Kidney epithelial cell (primary cell): ENCODE data around the gene FLNB. TPM values are rescaled to one million over a fixed set of nuclear protein-coding genes. Genes with fewer than 3 reads are reported as not detected.

Source experiments
- DNase-seq: peaks from one replicate; pipeline ENCODE4 v3.0.0-alpha.2; 2010; ENCODE audit warnings: low read depth
- H3K27me3 ChIP-seq: 2 replicates; pipeline ENCODE4 v1.6.0; 2011; ENCODE audit warnings: low read length; ENCODE audit not compliant: control insufficient read depth, insufficient read depth
- H3K36me3 ChIP-seq: 2 replicates; pipeline ENCODE4 v1.5.1; 2011; ENCODE audit warnings: low read length; ENCODE audit not compliant: control insufficient read depth, insufficient read depth
- H3K4me3 ChIP-seq: 2 replicates; pipeline ENCODE4 v1.5.1; 2011; ENCODE audit warnings: low read depth, mild to moderate bottlenecking, control low read depth, low read length
- total RNA-seq: library from RNA; depleted of rRNA; stranded (reverse); fragments of >200 nt; gene quantifications from 2 replicates; pipeline ENCODE4 v1.2.3, GENCODE V29; 2015
- TF ChIP-seq, protein P1 (sequence below): IDR thresholded peaks from 2 replicates; pipeline ENCODE4 v1.5.1; 2011; ENCODE audit warnings: mild to moderate bottlenecking, moderate library complexity, low read length, control low read depth, inconsistent platforms; ENCODE audit not compliant: insufficient read depth, poor library complexity, severe bottlenecking

The FLNB gene
- total RNA-seq, 1 donor from 2014 or later = 536 TPM

DNA sequence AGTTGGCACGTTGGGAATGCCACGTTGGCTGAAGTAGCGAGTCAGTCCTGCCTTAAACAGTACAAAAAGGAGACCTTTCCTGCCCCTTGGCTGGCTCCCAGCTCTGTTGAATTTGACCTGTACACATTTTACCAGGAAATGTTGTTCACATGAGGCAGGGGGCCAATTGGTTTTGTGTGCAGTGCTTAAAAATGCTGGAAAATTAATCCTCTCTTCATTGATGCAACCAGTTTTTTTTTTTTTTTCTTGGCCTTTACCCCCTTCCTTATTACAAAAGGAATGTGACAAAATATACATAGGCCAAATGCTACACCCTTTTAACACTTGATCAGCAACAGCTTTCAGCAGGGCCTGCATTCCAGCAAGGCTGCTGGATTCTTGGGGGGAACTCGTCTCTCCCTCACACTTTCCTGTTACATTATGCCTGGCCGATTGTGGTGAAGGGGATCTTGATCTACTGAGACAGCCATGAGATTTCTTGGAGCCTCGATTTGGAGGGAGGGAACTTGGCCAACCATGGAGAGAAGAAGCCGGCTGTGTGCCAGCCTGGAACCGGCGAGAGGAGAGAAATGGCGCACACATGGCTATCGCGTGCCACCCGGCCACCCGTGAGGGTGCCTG lies 109.4 kb downstream of the FLNB start:
- DNase-seq = no peak
- peaks cover 4% of the 10 kb centered on the region for H3K36me3 ChIP-seq
- TF ChIP-seq, protein P1, sequence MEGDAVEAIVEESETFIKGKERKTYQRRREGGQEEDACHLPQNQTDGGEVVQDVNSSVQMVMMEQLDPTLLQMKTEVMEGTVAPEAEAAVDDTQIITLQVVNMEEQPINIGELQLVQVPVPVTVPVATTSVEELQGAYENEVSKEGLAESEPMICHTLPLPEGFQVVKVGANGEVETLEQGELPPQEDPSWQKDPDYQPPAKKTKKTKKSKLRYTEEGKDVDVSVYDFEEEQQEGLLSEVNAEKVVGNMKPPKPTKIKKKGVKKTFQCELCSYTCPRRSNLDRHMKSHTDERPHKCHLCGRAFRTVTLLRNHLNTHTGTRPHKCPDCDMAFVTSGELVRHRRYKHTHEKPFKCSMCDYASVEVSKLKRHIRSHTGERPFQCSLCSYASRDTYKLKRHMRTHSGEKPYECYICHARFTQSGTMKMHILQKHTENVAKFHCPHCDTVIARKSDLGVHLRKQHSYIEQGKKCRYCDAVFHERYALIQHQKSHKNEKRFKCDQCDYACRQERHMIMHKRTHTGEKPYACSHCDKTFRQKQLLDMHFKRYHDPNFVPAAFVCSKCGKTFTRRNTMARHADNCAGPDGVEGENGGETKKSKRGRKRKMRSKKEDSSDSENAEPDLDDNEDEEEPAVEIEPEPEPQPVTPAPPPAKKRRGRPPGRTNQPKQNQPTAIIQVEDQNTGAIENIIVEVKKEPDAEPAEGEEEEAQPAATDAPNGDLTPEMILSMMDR = no peak
- no peaks in the 10 kb centered on the region for H3K27me3 ChIP-seq
- H3K4me3 ChIP-seq = no peak overlapping the region

DNA sequence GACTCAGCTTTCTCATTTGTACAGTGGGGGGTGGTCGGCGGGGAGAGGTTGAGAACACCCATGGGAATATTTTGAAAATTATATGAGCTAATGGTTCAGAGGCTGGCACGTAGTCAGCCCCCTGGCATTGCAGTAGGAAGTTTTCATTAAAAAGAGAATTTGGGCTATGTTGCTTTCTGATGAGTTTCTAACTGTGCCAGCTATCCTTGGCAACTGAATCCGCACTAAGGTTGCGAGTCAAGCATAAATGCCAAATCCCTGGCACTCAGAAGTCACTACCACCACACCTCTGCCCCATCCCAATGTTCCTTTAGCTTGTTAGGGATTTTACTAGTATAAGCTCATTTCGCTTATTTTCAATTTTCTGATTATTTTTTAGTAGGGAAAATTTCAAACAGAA lies 111.0 kb downstream of the FLNB start:
- Histone ChIP-seq H3K27me3 (no peaks in the 10 kb centered on the region), H3K36me3 (peaks cover 7% of the 10 kb centered on the region), H3K4me3 (no peak overlapping the region)
- no peak for DNase-seq
- TF ChIP-seq, protein P1 = no peak

DNA sequence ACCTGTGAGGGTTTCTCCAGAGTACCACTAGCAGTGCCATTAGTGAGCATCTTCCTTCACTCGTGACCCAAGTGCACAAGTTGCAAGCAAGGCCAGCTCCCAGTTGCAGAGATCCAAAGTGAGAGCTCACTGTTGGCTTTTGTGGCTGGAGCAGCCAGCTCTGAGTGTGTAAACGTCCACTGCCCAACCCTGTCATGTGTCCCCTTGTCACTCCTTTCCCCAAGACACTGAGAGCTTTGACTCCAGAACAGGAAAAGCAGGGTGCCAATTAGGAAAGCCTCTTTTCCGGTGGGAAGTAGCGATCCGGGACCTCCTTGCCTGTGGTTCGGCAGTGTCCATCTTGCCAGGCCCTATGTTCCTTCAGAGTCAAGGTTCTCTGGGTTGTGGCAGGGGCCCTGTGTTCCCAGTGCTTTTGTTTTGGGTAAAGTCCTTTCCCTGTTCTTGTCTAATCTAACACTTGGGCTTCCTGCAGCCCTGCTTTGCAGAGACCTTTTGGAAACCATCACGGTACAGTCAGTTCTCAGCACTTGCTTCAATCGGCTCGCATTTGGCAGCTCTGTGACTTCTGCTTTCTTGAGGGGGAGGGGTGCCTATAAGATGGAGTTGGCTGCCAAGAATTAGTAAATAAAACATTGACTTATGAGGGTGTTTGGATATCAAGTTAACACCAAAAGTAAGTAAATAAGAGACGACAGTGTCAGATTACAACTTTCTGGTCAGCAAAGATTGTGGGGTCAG lies 112.0 kb downstream of the FLNB start:
- H3K36me3 ChIP-seq = peaks cover 7% of the 10 kb centered on the region
- DNase-seq = no peak
- H3K4me3 ChIP-seq = no peak overlapping the region
- no peaks in the 10 kb centered on the region for H3K27me3 ChIP-seq
- TF ChIP-seq, protein P1 = no peak

DNA sequence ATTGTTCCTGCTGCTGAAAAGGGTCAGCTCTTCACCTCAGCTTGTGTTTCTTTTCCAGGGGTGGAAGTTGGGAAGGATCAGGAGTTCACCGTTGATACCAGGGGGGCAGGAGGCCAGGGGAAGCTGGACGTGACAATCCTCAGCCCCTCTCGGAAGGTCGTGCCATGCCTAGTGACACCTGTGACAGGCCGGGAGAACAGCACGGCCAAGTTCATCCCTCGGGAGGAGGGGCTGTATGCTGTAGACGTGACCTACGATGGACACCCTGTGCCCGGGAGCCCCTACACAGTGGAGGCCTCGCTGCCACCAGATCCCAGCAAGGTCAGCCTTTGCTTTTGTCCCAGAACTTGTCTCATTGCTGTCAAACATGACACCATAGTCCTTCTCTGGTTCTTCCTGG lies 113.0 kb downstream of the FLNB start:
- TF ChIP-seq, protein P1 = no peak
- Histone ChIP-seq H3K4me3 (no peak overlapping the region), H3K27me3 (no peaks in the 10 kb centered on the region), H3K36me3 (peaks cover 7% of the 10 kb centered on the region)
- DNase-seq = no peak

DNA sequence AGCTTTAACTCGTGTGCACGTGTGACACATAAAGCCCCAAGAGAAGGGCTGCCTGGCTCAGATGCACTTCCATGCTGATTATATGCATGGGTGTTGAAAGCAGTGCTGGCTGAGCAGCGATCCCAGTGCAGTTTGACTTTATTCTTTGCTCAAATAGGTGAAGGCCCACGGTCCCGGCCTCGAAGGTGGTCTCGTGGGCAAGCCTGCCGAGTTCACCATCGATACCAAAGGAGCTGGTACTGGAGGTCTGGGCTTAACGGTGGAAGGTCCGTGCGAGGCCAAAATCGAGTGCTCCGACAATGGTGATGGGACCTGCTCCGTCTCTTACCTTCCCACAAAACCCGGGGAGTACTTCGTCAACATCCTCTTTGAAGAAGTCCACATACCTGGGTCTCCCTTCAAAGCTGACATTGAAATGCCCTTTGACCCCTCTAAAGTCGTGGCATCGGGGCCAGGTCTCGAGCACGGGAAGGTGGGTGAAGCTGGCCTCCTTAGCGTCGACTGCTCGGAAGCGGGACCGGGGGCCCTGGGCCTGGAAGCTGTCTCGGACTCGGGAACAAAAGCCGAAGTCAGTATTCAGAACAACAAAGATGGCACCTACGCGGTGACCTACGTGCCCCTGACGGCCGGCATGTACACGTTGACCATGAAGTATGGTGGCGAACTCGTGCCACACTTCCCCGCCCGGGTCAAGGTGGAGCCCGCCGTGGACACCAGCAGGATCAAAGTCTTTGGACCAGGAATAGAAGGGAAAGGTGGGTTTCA lies 114.9 kb downstream of the FLNB start:
- no peak overlapping the region for H3K4me3 ChIP-seq
- TF ChIP-seq, protein P1 = no peak
- DNase-seq = no peak
- no peaks in the 10 kb centered on the region for H3K27me3 ChIP-seq
- H3K36me3 ChIP-seq = peaks cover 7% of the 10 kb centered on the region
